ENCODE measurements around the gene MAPK13.

The MAPK13 gene

DNA sequence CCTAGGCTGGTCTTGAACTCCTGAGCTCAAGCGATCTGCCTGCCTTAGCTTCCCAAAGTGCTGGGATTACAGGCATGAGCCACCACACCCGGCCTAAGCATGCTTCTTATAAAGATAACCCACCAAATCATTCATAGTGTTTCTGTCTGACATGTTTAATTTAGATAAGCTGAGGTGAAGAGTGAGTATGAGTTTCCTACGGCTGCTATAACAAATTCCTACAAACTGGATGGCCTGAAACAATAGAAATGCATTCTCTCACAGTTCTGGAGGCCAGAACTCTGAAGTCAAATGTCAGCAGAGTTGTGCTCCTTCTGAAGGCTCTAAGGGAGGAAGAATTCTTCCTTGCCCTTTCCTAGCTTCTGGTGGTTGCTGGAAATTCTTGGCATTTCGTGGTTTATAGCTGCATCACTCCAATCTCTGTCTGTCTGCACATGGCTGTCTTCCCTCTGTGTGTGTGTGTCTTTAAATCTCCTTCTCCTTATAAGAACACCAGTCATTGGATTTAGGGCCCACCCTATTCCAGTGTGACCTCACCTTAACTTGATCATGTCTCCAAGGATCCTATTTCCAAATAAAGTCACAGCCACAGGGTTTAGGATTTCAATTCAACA, 29.9 kb downstream of the MAPK13 start:
- peak; percentile 43 for DNase-seq

- no peak for DNase-seq
These were observed 39.0 kb downstream of the MAPK13 start for GRCh38 chr6:36169023-36170007.

- no peak for DNase-seq
These were observed 40.4 kb downstream of the MAPK13 start for GRCh38 chr6:36170704-36171103.

- no peak for DNase-seq
These were observed 41.3 kb downstream of the MAPK13 start for GRCh38 chr6:36171573-36171972.

- no peak for DNase-seq
These were observed 46.9 kb downstream of the MAPK13 start for GRCh38 chr6:36177166-36177565.

DNA sequence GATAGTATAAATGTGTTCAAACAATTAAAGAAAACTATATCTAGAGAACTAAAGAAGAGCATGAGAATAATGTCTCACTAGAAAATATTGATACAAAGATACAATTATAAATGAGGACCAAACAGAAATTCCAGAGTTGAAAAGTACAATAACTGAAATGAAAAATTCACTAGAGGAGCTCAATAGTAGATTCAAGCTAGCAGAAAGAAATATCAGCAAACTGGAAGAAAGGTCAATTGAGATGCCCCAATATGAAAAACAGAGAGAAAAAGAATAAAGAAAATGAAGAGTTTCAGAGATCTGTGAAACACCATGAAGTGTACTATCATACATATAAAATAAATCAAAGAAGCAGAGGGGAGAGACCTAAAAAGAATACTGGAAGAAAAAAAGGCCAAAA, 48.2 kb downstream of the MAPK13 start:
- no peak for DNase-seq

GRCh38 chr6:36180126-36180525, 49.8 kb downstream of the MAPK13 start:
- DNase-seq = no peak

- DNase-seq = no peak
These were observed 54.0 kb downstream of the MAPK13 start for GRCh38 chr6:36184311-36184710.

DNA sequence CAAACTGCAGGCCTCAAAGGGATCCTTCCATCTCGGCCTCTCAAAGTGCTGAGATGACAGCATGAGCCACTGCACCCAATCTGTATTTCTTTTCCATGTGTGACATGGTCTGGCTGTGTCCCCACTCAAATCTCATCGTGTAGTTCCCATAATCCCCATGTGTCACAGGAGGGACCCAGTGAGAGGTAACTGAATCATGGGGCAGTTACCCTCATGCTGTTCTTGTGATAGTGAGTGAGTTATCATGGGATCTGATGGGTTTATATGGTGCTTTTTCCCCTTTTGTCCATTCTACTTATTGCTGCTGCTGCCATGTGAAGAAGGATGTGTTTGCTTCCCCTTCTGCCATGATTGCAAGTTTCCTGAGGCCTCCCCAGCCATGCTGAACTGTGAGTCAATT, 55.9 kb downstream of the MAPK13 start:
- no peak for DNase-seq

GRCh38 chr6:36187446-36187845, 57.1 kb downstream of the MAPK13 start:
- no peak for DNase-seq
